ENCODE results near the gene LUC7L2. TPM values are rescaled to one million over a fixed set of nuclear protein-coding genes. Genes with fewer than 3 reads are reported as not detected.
"Not testable (repeated sequence)": the region's sequence is repeated elsewhere in the genome, so short reads cannot be mapped to it uniquely, and the experiment has no call there.

Gene LUC7L2
- total RNA-seq, 1 experiment from 2014 or later, result 71.8 TPM

GRCh38 chr7:139430443-139430842 lies 70.7 kb downstream of the LUC7L2 start:
- DNase-seq (ENCODE audit: low spot score), result no peak
- in situ Hi-C loops (cut with HindIII; ENCODE audit: low sequenced_read_pairs), result no loop called here

- in situ Hi-C loops (cut with HindIII; ENCODE audit: low sequenced_read_pairs), result no loop called here
- no peak for DNase-seq (ENCODE audit: low spot score)
Observed at GRCh38 chr7:139431010-139431409, 71.3 kb downstream of the LUC7L2 start.

- in situ Hi-C loops (cut with HindIII; ENCODE audit: low sequenced_read_pairs), result no loop called here
- DNase-seq (ENCODE audit: low spot score), result no peak
Observed at GRCh38 chr7:139431459-139431858, 71.8 kb downstream of the LUC7L2 start.

- in situ Hi-C loops (cut with HindIII; ENCODE audit: low sequenced_read_pairs), result no loop called here
- no peak for DNase-seq (ENCODE audit: low spot score)
Observed at GRCh38 chr7:139436806-139437205, 77.1 kb downstream of the LUC7L2 start.

GRCh38 chr7:139439375-139439774 lies 79.7 kb downstream of the LUC7L2 start:
- DNase-seq (ENCODE audit: low spot score), result no peak
- in situ Hi-C loops (cut with HindIII; ENCODE audit: low sequenced_read_pairs), result no loop called here

- no peak for DNase-seq (ENCODE audit: low spot score)
- in situ Hi-C loops (cut with HindIII; ENCODE audit: low sequenced_read_pairs), result no loop called here
Observed at GRCh38 chr7:139441961-139442360, 82.3 kb downstream of the LUC7L2 start.

GRCh38 chr7:139446051-139446890 lies 86.6 kb downstream of the LUC7L2 start:
- in situ Hi-C loops (cut with HindIII; ENCODE audit: low sequenced_read_pairs), result no loop called here
- no peak for DNase-seq (ENCODE audit: low spot score)

- in situ Hi-C loops (cut with HindIII; ENCODE audit: low sequenced_read_pairs), result no loop called here
- DNase-seq (ENCODE audit: low spot score), result no peak
Observed at GRCh38 chr7:139450851-139451250, 91.2 kb downstream of the LUC7L2 start.

- in situ Hi-C loops (cut with HindIII; ENCODE audit: low sequenced_read_pairs), result no loop called here
- DNase-seq (ENCODE audit: low spot score), result no peak
Observed at GRCh38 chr7:139451638-139452037, 91.9 kb downstream of the LUC7L2 start.

GRCh38 chr7:139452958-139453672 lies 93.4 kb downstream of the LUC7L2 start:
- no peak for DNase-seq (ENCODE audit: low spot score)
- in situ Hi-C loops (cut with HindIII; ENCODE audit: low sequenced_read_pairs), result no loop called here

- in situ Hi-C loops (cut with HindIII; ENCODE audit: low sequenced_read_pairs), result no loop called here
Observed at GRCh38 chr7:139453673-139454321, 94.1 kb downstream of the LUC7L2 start.

GRCh38 chr7:139455789-139456188 lies 96.1 kb downstream of the LUC7L2 start:
- in situ Hi-C loops (cut with HindIII; ENCODE audit: low sequenced_read_pairs), result no loop called here
- no peak for DNase-seq (ENCODE audit: low spot score)

More at GRCh38 chr7:139453673-139454321, 94.1 kb downstream of the LUC7L2 start:
- no peak for DNase-seq (ENCODE audit: low spot score)

GRCh38 chr7:139456511-139456910 lies 96.8 kb downstream of the LUC7L2 start:
- DNase-seq (ENCODE audit: low spot score), result no peak
- in situ Hi-C loops (cut with HindIII; ENCODE audit: low sequenced_read_pairs), result no loop called here

GRCh38 chr7:139457153-139457946 lies 97.7 kb downstream of the LUC7L2 start:
- in situ Hi-C loops (cut with HindIII; ENCODE audit: low sequenced_read_pairs), result no loop called here
- DNase-seq (ENCODE audit: low spot score), result no peak

GRCh38 chr7:139463421-139463820 lies 103.7 kb downstream of the LUC7L2 start:
- DNase-seq (ENCODE audit: low spot score); in situ Hi-C loops (cut with HindIII; ENCODE audit: low sequenced_read_pairs): not testable (repeated sequence)

GRCh38 chr7:139464511-139464910 lies 104.8 kb downstream of the LUC7L2 start:
- DNase-seq (ENCODE audit: low spot score); in situ Hi-C loops (cut with HindIII; ENCODE audit: low sequenced_read_pairs): not testable (repeated sequence)

- in situ Hi-C loops (cut with HindIII; ENCODE audit: low sequenced_read_pairs); DNase-seq (ENCODE audit: low spot score): not testable (repeated sequence)
Observed at GRCh38 chr7:139465072-139465471, 105.4 kb downstream of the LUC7L2 start.

- DNase-seq (ENCODE audit: low spot score); in situ Hi-C loops (cut with HindIII; ENCODE audit: low sequenced_read_pairs): not testable (repeated sequence)
Observed at GRCh38 chr7:139467729-139468128, 108.0 kb downstream of the LUC7L2 start.

GRCh38 chr7:139468281-139468680 lies 108.6 kb downstream of the LUC7L2 start:
- in situ Hi-C loops (cut with HindIII; ENCODE audit: low sequenced_read_pairs); DNase-seq (ENCODE audit: low spot score): not testable (repeated sequence)
